Chondrocyte (in vitro differentiated cells): ENCODE measurements around the gene OR4K5. TPM values are rescaled to one million over a fixed set of nuclear protein-coding genes. Genes with fewer than 3 reads are reported as not detected.

Experiments
- DNase-seq: peaks from one replicate; pipeline ENCODE4 v3.0.0; 2021; ENCODE audit warnings: mixed read lengths, low spot score
- H3K27ac Mint-ChIP-seq: one replicate; pipeline ENCODE4 v1.8.0; 2021; ENCODE audit warnings: mild to moderate bottlenecking, moderate library complexity, mixed read lengths; ENCODE audit not compliant: unreplicated experiment
- H3K27me3 Mint-ChIP-seq: 2 replicates; pipeline ENCODE4 v1.8.0; 2021; ENCODE audit warnings: low read depth, mixed read lengths
- H3K36me3 Mint-ChIP-seq: 2 replicates; pipeline ENCODE4 v1.8.0; 2021; ENCODE audit warnings: low read depth, mixed read lengths
- H3K4me1 Mint-ChIP-seq: 2 replicates; pipeline ENCODE4 v1.8.0; 2021; ENCODE audit warnings: low read depth, mild to moderate bottlenecking, mixed read lengths
- H3K4me3 Mint-ChIP-seq: one replicate; pipeline ENCODE4 v1.8.0; 2021; ENCODE audit warnings: mild to moderate bottlenecking, moderate library complexity, mixed read lengths; ENCODE audit not compliant: unreplicated experiment
- H3K9me3 Mint-ChIP-seq: 2 replicates; pipeline ENCODE4 v1.8.0; 2021; ENCODE audit warnings: low read depth, mixed read lengths
- CTCF ChIP-seq: fragments of 200-600 bp; sonication (generic); IDR thresholded peaks from 2 replicates; pipeline ENCODE4 v1.5.0; 2021; ENCODE audit warnings: antibody characterized with exemption, mild to moderate bottlenecking, moderate library complexity
- total RNA-seq: library from RNA; stranded (reverse); gene quantifications from 3 replicates; pipeline ENCODE4 v1.2.1, GENCODE V29; 2021

The OR4K5 gene
- total RNA-seq, 1 donor from 2014 or later = not detected

- no peak overlapping the region for H3K4me3 Mint-ChIP-seq
- no peaks in the 10 kb centered on the region for H3K36me3 Mint-ChIP-seq
- H3K9me3 Mint-ChIP-seq = peaks cover 69% of the 10 kb centered on the region
- no peak for TF ChIP-seq CTCF
- DNase-seq = no peak
- no peak overlapping the region for H3K27ac Mint-ChIP-seq
- no peaks in the 10 kb centered on the region for H3K27me3 Mint-ChIP-seq
- no peaks in the 10 kb centered on the region for H3K4me1 Mint-ChIP-seq
These were observed 19.4 kb upstream of the OR4K5 start for GRCh38 chr14:19900999-19901398.

- Mint-ChIP-seq H3K36me3 (no peaks in the 10 kb centered on the region), H3K9me3 (peaks cover 67% of the 10 kb centered on the region), H3K4me3 (no peak overlapping the region), H3K27me3 (no peaks in the 10 kb centered on the region), H3K4me1 (no peaks in the 10 kb centered on the region), H3K27ac (no peak overlapping the region)
- DNase-seq = no peak
- no peak for TF ChIP-seq CTCF
These were observed 18.0 kb upstream of the OR4K5 start for GRCh38 chr14:19902409-19902808.

DNA sequence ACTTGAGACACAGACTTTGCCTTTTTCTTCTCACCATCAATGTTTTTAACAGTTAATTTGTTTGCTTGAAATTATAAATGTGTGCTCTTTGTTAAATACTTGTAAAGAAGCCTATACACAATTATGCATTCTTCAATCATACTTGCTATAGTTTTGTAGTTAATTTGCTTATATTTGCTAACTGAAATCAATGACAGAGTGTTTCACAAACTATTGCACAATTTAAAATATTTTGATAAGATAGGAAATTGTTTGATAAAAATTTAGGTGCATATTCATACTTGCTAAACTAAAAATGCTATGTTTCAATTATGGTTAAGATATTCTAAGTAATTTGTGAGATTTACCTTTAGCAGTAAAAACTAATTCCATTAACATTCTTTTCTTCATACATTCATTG lies 13.7 kb upstream of the OR4K5 start:
- peaks cover 77% of the 10 kb centered on the region for H3K9me3 Mint-ChIP-seq
- TF ChIP-seq CTCF = no peak
- no peaks in the 10 kb centered on the region for H3K27me3 Mint-ChIP-seq
- H3K27ac Mint-ChIP-seq = no peak overlapping the region
- no peak for DNase-seq
- H3K4me3 Mint-ChIP-seq = no peak overlapping the region
- no peaks in the 10 kb centered on the region for H3K36me3 Mint-ChIP-seq
- no peaks in the 10 kb centered on the region for H3K4me1 Mint-ChIP-seq

DNA sequence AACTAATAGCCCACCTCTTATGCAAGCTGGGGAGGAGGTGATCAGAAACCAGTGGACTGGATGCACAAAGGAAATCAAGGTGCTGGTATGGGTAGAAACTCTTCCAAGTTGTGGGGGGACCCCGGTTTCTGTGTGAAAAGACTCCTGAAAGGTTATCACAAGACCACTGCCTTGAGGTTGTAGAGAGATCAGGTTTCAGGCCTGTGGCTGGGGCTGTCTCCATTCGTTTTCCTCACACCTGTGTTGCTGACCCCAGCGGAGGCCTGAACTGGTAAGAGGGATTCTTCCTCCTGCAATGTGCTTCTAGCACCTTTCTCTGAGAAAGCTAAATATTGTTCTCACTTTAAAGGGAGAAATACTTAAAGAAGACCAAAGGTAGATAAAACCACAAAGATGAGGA lies 9.3 kb upstream of the OR4K5 start:
- peak; percentile 82 for DNase-seq
- Mint-ChIP-seq H3K27ac (no peak overlapping the region), H3K4me3 (no peak overlapping the region), H3K4me1 (no peaks in the 10 kb centered on the region), H3K9me3 (peaks cover 74% of the 10 kb centered on the region), H3K36me3 (no peaks in the 10 kb centered on the region), H3K27me3 (no peaks in the 10 kb centered on the region)
- no peak for TF ChIP-seq CTCF

DNA sequence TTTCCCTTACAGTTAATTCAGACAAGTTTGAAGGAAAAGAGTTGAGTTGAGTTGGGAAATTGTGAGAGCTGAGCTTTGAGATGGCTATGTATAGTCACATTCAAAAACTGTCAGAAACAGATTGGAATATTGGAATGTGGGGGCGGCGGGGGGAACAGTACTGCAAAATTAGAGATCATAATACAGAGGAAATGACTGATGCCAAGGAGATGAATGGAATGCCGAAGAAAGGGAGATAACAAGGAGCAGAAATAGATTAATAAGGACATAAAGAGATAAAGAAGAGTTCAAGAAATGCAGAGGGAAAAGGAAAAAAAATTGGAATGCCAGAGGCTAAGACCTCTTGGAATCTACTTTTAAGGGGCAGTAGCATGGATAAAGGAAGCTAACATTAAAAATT lies 3.2 kb upstream of the OR4K5 start:
- Mint-ChIP-seq H3K27ac (no peak overlapping the region), H3K4me3 (no peak overlapping the region), H3K4me1 (no peaks in the 10 kb centered on the region), H3K27me3 (no peaks in the 10 kb centered on the region), H3K9me3 (peaks cover 21% of the 10 kb centered on the region), H3K36me3 (no peaks in the 10 kb centered on the region)
- DNase-seq = no peak
- TF ChIP-seq CTCF = no peak
